Body of pancreas (tissue), 4 donors: ENCODE results near the gene IL4I1. TPM values are rescaled to one million over a fixed set of nuclear protein-coding genes. Genes with fewer than 3 reads are reported as not detected.

Experiments used
- ATAC-seq: fragments of 150-250 bp; one replicate; pipeline ENCODE4 v1.9.1; 2016
- DNase-seq, 4 donors: peaks; one replicate each; pipeline ENCODE4 v3.0.0-alpha.2; 2019
- H3K27ac ChIP-seq, 4 donors: fragments of 200-600 bp; sonication (generic); 1 replicate in 3 of 4; 2 replicates in 1 of 4; pipeline versions ENCODE4 v1.5.1 to v1.6.1; 2016 to 2019; ENCODE audit warnings: mild to moderate bottlenecking in 1 of 4, mixed read lengths in 1 of 4, moderate library complexity in 1 of 4
- H3K27me3 ChIP-seq, 2 donors: fragments of 200-600 bp; sonication (generic); one replicate each; pipeline ENCODE4 v1.6.0; 2016; ENCODE audit warnings: mild to moderate bottlenecking in 1 of 2
- H3K36me3 ChIP-seq, 2 donors: fragments of 200-600 bp; sonication (generic); replicated peaks in 1 of 2; 2 replicates each; pipeline ENCODE4 v1.5.1; 2016; ENCODE audit warnings: low read depth in 2 of 2; ENCODE audit not compliant: insufficient read depth in 1 of 2
- H3K4me1 ChIP-seq: fragments of 200-600 bp; sonication (generic); one replicate; pipeline ENCODE4 v1.6.0; 2016
- H3K4me3 ChIP-seq, 2 donors: fragments of 200-600 bp; sonication (generic); 1 replicate in 1 of 2; 2 replicates in 1 of 2; pipeline ENCODE4 v1.5.1; 2016 to 2019
- H3K9me3 ChIP-seq, 3 donors: fragments of 200-600 bp; sonication (generic); 1 replicate in 2 of 3; 2 replicates in 1 of 3; pipeline ENCODE4 v1.5.1; 2016
- POLR2A ChIP-seq, 3 donors: fragments of 450-650 bp; IDR thresholded peaks; one replicate each; pipeline ENCODE4 v1.6.1; 2016; ENCODE audit warnings: antibody characterized with exemption in 3 of 3, mild to moderate bottlenecking in 2 of 3
- WGBS, 2 donors: methylation state at CpG; one replicate each; pipeline ENCODE4 v1.1.5; 2017; 5-methylcytosine and 5-hydroxymethylcytosine counted together
- intact Hi-C: fragments of 100-400 bp; cut with DNase I; formaldehyde crosslinking; loops from one replicate; pipeline ENCODE4 v1.15.1; 2023
- total RNA-seq, 2 donors: library from RNA; depleted of rRNA; stranded (reverse); fragments of >200 nt; gene quantifications; one replicate each; pipeline ENCODE4 v1.1.0, GENCODE V29; 2016
- TF ChIP-seq, protein P1 (sequence below), 7 experiments: fragments of 450-650 bp in 4 of 7; fragments of 200-600 bp in 3 of 7; sonication (generic) in 3 of 7; IDR thresholded peaks; one replicate each; pipeline ENCODE4 v1.5.1; 2016 to 2019; ENCODE audit warnings: antibody characterized with exemption in 7 of 7

The IL4I1 gene
- total RNA-seq, 2 donors from 2014 or later, result 0.52 TPM; not detected in 1

DNA sequence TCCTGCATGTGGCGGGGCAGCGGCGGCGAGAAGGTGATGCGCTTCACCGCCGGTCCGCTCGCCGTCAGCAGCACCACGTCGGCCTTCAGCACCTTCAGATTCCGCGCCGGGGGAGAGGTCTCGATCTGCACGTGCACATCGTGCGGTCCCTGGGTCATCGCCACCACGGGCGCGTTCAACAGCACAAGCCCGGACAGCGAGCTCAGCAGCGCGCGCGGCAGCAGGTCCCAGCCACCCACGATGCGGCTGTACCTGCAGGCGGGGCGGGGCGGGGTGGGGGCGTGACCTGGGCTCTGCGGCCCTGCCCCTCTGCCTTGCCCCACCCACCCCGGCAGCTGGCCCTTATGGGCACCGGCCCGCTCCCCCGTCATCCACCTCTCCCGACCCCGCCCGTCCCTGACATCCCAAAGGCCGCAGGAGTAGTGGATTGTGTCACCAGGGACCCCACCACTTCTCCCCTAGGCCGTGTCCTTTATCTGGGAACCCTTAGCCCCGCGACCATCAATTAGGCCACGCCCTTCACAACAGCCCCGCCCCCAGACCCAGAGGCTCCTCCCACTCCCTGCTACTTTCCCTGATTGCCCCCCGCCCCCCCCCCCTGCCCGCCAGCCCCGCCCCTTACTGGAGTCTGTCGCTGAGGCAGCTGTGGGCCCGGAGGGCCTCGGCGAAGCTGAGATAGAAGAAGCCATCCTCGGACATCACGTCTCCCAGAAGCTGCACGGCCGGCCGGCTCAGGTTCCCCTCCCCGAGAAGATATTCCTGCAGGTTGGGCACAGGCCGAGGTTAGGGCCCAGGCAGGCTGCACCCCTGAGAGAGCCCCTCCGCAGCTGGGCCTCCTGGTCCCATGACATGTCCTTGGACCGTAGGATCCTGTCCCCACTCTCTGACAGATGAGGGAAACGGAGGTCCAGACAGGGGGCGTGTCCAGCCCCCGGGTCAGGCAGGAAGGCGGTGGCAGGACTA, 6.1 kb downstream of the IL4I1 start:
- 23 to 42% methylated on average over 4 to 39 of the region's 69 CpGs for WGBS, 2 donors
- DNase-seq (peak in 3 of 4 donors; percentile 45 to 65 (median 45)), ATAC-seq (peak; percentile 59)
- H3K36me3 ChIP-seq, result no peaks in the 10 kb centered on the region
- H3K4me3 ChIP-seq, result no peak overlapping the region
- intact Hi-C loops, result no loop called here
- TF ChIP-seq, protein P1, sequence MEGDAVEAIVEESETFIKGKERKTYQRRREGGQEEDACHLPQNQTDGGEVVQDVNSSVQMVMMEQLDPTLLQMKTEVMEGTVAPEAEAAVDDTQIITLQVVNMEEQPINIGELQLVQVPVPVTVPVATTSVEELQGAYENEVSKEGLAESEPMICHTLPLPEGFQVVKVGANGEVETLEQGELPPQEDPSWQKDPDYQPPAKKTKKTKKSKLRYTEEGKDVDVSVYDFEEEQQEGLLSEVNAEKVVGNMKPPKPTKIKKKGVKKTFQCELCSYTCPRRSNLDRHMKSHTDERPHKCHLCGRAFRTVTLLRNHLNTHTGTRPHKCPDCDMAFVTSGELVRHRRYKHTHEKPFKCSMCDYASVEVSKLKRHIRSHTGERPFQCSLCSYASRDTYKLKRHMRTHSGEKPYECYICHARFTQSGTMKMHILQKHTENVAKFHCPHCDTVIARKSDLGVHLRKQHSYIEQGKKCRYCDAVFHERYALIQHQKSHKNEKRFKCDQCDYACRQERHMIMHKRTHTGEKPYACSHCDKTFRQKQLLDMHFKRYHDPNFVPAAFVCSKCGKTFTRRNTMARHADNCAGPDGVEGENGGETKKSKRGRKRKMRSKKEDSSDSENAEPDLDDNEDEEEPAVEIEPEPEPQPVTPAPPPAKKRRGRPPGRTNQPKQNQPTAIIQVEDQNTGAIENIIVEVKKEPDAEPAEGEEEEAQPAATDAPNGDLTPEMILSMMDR (IDR thresholded peaks at IDR 0.05), result peak in 4 of 7 experiments; percentile 3 to 15 (median 10)
- TF ChIP-seq POLR2A (IDR thresholded peaks at IDR 0.05), result no peak
- no peaks in the 10 kb centered on the region for H3K27me3 ChIP-seq
- peaks cover 9% of the 10 kb centered on the region for H3K4me1 ChIP-seq
- no peak overlapping the region for H3K27ac ChIP-seq
- H3K9me3 ChIP-seq, result no peaks in the 10 kb centered on the region

DNA sequence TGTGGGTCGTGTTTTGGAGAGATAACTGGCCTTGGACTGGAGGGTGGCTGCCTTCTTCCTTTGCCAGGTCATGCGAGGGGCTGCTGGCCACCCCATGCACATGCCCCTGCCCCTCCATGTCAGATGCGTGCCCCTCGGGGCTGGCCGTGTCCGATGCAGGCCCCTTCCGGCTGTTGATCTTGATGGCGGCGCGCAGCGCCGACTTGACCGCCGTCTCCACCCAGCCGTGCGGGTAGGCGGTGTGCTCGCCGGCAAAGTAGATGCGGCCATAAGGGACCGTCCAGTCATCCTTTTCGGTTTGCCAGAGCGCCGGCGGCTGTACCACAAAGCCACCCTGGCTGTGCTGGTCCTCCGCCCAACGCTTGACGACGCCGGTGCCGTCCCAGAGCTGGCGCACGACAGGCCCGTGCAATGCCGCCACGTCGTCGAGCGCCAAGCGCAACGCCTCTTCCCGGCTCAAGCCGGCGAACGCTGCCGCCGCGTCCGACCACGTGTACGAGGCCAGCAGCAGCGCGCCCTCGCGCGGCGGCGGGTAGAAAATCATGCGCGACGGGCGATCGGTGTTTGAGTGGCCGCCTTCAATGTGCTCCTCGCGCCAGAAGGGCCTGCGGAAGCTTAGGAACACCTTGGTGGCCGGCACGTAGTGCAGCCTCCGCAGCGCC, 6.9 kb downstream of the IL4I1 start:
- WGBS, 2 donors, result 23 to 84% methylated on average over 17 to 71 of the region's 71 CpGs
- peak; percentile 63 to 76 (median 70) for DNase-seq
- intact Hi-C loops, result no loop called here

DNA sequence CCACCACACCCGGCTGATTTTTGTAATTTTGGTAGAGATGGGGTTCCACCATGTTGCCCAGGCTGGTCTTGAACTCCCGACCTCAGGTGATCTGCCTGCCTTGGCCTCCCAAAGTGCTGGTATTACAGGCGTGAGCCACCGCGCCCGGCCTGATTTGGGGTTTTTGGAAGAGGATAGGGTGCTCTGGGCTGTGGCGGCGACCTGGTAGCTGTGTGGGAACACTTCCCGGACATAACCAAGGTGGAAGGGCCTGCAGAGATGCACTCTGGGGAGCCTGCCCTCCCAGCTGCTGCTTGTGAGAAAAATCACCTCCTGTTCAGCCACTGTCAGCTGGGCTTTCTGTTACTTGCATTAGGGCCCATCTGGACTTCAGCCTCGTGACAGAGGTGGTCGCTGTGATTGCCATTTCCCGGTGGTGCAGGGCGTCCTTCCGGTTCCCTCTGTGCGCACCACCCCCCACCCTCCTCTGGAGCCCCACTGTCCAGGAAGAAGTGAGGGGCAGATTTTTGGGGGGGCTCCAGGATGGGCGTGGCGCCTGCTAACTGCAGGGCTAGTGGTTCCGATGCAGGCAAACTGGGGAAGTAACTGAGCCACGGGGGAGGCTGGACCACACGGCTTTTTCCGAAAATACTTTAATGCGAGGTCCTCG, 7.5 kb downstream of the IL4I1 start:
- intact Hi-C loops, result no loop called here
- Histone ChIP-seq H3K4me1 (peaks cover 9% of the 10 kb centered on the region), H3K36me3 (peaks cover 7 to 8% of the 10 kb centered on the region in 2 donors), H3K9me3 (no peaks in the 10 kb centered on the region), H3K27ac (no peak overlapping the region), H3K27me3 (no peaks in the 10 kb centered on the region), H3K4me3 (no peak overlapping the region)
- 88 to 92% methylated on average over 7 to 23 of the region's 23 CpGs for WGBS, 2 donors
- ATAC-seq, result no peak
- TF ChIP-seq POLR2A (IDR thresholded peaks at IDR 0.05), result no peak
- TF ChIP-seq, protein P1 (IDR thresholded peaks at IDR 0.05), result no peak
- peak in 1 of 4 donors; percentile 10 for DNase-seq

More for the DNA sequence above, 6.9 kb downstream of the IL4I1 start:
- Histone ChIP-seq H3K9me3 (no peaks in the 10 kb centered on the region), H3K4me1 (peaks cover 9% of the 10 kb centered on the region), H3K36me3 (peaks cover 3 to 4% of the 10 kb centered on the region in 2 donors), H3K27me3 (no peaks in the 10 kb centered on the region), H3K4me3 (no peak overlapping the region), H3K27ac (no peak overlapping the region)
- TF ChIP-seq POLR2A (IDR thresholded peaks at IDR 0.05), result no peak
- TF ChIP-seq, protein P1 (IDR thresholded peaks at IDR 0.05), result peak; percentile 40 to 75 (median 65)
- peak; percentile 68 for ATAC-seq

DNA sequence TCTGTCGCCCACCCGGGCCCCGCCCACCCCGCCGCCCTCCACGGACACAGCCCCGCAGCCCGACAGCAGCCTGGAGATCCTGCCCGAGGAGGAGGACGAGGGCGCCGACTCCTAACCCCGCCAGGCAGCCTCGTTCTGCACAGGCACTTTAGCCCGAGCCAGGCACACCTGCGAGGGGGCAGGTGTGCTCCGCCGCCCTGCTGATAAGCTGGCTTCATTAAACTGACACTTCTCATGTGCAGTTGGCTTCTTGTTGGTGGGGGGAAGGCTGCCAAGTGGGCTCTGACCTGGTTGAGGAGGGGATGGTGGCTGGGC, 8.2 kb downstream of the IL4I1 start:
- no peak for ATAC-seq
- H3K4me1 ChIP-seq, result peaks cover 9% of the 10 kb centered on the region
- DNase-seq, result no peak
- intact Hi-C loops, result no loop called here
- TF ChIP-seq, protein P1 (IDR thresholded peaks at IDR 0.05), result no peak
- H3K36me3 ChIP-seq, result peaks cover 11 to 15% of the 10 kb centered on the region in 2 donors
- no peaks in the 10 kb centered on the region for H3K9me3 ChIP-seq
- WGBS, 2 donors, result 67 to 80% methylated on average over 13 to 16 of the region's 18 CpGs
- H3K27ac ChIP-seq, result no peak overlapping the region
- no peak overlapping the region for H3K4me3 ChIP-seq
- H3K27me3 ChIP-seq, result no peaks in the 10 kb centered on the region
